Measurements from ENCODE around the gene HIVEP1. TPM values are rescaled to one million over a fixed set of nuclear protein-coding genes. Genes with fewer than 3 reads are reported as not detected.

HIVEP1 gene
- total RNA-seq, 1 donor from 2014 or later: 22.8 TPM

GRCh38 chr6:12118607-12119006 is 106.5 kb downstream of the HIVEP1 start:
- H3K27me3 ChIP-seq (ENCODE audit: low read depth): no peaks in the 10 kb centered on the region
- intact Hi-C loops (cut with DNase I): no loop called here
- H3K4me1 ChIP-seq: peaks cover 4% of the 10 kb centered on the region
- TF ChIP-seq, protein P1, sequence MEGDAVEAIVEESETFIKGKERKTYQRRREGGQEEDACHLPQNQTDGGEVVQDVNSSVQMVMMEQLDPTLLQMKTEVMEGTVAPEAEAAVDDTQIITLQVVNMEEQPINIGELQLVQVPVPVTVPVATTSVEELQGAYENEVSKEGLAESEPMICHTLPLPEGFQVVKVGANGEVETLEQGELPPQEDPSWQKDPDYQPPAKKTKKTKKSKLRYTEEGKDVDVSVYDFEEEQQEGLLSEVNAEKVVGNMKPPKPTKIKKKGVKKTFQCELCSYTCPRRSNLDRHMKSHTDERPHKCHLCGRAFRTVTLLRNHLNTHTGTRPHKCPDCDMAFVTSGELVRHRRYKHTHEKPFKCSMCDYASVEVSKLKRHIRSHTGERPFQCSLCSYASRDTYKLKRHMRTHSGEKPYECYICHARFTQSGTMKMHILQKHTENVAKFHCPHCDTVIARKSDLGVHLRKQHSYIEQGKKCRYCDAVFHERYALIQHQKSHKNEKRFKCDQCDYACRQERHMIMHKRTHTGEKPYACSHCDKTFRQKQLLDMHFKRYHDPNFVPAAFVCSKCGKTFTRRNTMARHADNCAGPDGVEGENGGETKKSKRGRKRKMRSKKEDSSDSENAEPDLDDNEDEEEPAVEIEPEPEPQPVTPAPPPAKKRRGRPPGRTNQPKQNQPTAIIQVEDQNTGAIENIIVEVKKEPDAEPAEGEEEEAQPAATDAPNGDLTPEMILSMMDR (IDR thresholded peaks at IDR 0.05): no peak
- no peak overlapping the region for H3K27ac ChIP-seq
- DNase-seq: no peak
- ATAC-seq: no peak
- H3K36me3 ChIP-seq: peaks cover 22% of the 10 kb centered on the region
- no peak overlapping the region for H3K4me3 ChIP-seq
- peaks cover 5% of the 10 kb centered on the region for H3K9me3 ChIP-seq

DNA sequence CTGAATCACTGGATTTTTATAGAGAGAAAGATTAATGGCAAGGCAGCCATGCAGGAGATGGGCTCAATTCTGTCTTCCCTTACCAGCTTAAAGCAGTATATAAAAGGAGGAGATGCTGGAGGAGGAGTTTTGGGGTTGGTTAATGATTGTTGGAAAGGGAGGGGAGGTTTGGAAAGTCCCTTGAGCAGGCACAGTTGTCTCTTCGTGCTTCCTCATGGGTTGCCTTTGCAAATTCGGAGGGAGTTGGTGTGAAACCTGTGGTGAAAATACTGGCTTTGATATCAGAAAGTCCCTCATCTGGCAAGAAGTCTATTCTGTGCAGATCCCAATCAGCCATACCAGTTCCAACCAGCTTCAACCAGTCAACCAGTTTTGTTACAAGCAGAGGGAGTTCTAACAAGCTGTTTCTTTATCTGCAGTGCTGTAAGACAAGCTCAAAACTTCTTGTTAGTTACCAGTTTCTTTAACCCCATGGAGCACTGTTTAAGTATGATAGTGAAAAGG is 107.0 kb downstream of the HIVEP1 start:
- H3K27me3 ChIP-seq (ENCODE audit: low read depth): no peaks in the 10 kb centered on the region
- ATAC-seq (no peak), DNase-seq (no peak)
- TF ChIP-seq, protein P1 (IDR thresholded peaks at IDR 0.05): no peak
- no peak overlapping the region for H3K4me3 ChIP-seq
- peaks cover 22% of the 10 kb centered on the region for H3K36me3 ChIP-seq
- no peak overlapping the region for H3K27ac ChIP-seq
- peaks cover 5% of the 10 kb centered on the region for H3K9me3 ChIP-seq
- intact Hi-C loops (cut with DNase I): no loop called here
- H3K4me1 ChIP-seq: no peaks in the 10 kb centered on the region

DNA sequence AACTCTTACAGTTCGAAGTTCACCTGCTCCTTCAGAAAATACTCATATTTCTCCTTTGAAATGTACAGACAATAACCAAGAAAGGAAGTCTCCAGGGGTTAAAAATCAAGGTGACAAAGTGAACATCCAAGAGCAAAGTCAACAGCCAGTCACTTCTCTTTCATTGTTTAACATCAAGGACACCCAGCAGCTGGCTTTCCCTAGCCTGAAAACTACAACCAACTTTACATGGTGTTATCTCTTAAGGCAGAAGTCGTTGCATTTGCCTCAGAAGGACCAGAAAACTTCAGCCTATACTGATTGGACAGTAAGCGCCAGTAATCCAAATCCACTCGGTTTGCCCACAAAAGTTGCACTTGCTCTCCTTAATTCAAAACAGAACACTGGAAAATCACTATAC is 113.3 kb downstream of the HIVEP1 start:
- no peaks in the 10 kb centered on the region for H3K9me3 ChIP-seq
- intact Hi-C loops (cut with DNase I): no loop called here
- DNase-seq (no peak), ATAC-seq (no peak)
- no peak overlapping the region for H3K4me3 ChIP-seq
- no peaks in the 10 kb centered on the region for H3K27me3 ChIP-seq (ENCODE audit: low read depth)
- TF ChIP-seq, protein P1 (IDR thresholded peaks at IDR 0.05): no peak
- peaks cover 15% of the 10 kb centered on the region for H3K36me3 ChIP-seq
- H3K27ac ChIP-seq: no peak overlapping the region
- H3K4me1 ChIP-seq: no peaks in the 10 kb centered on the region

- TF ChIP-seq, protein P1 (IDR thresholded peaks at IDR 0.05): no peak
Observed at GRCh38 chr6:12126051-12126450, 113.9 kb downstream of the HIVEP1 start.

GRCh38 chr6:12129523-12129922 is 117.4 kb downstream of the HIVEP1 start:
- intact Hi-C loops (cut with DNase I): no loop called here
- no peak for ATAC-seq
- Histone ChIP-seq H3K9me3 (no peaks in the 10 kb centered on the region), H3K36me3 (no peaks in the 10 kb centered on the region), H3K27ac (no peak overlapping the region), H3K4me1 (no peaks in the 10 kb centered on the region), H3K27me3 (ENCODE audit: low read depth) (no peaks in the 10 kb centered on the region), H3K4me3 (no peak overlapping the region)
- DNase-seq: no peak
- TF ChIP-seq, protein P1 (IDR thresholded peaks at IDR 0.05): no peak

More at GRCh38 chr6:12126051-12126450, 113.9 kb downstream of the HIVEP1 start:
- no peaks in the 10 kb centered on the region for H3K9me3 ChIP-seq
- DNase-seq (no peak), ATAC-seq (no peak)
- no peaks in the 10 kb centered on the region for H3K4me1 ChIP-seq
- intact Hi-C loops (cut with DNase I): no loop called here
- no peaks in the 10 kb centered on the region for H3K27me3 ChIP-seq (ENCODE audit: low read depth)
- no peak overlapping the region for H3K27ac ChIP-seq
- peaks cover 8% of the 10 kb centered on the region for H3K36me3 ChIP-seq
- no peak overlapping the region for H3K4me3 ChIP-seq

Measured in lower lobe of right lung (tissue), 2 donors.